ENCODE results near the gene EWSR1. TPM values are rescaled to one million over a fixed set of nuclear protein-coding genes. Genes with fewer than 3 reads are reported as not detected.

The EWSR1 gene
- total RNA-seq, 2 donors from 2014 or later = 197 to 225 TPM

GRCh38 chr22:29326481-29326880 is 58.4 kb downstream of the EWSR1 start:
- H3K27ac ChIP-seq = no peak overlapping the region
- H3K4me3 ChIP-seq = no peak overlapping the region
- no peaks in the 10 kb centered on the region for H3K9me3 ChIP-seq
- no peaks in the 10 kb centered on the region for H3K27me3 ChIP-seq (replicated peaks; ENCODE audit: insufficient read depth)
- no peak for DNase-seq (ENCODE audit: low spot score)
- no peak for TF ChIP-seq CTCF (IDR thresholded peaks at IDR 0.05)
- peaks cover 23% of the 10 kb centered on the region for H3K36me3 ChIP-seq
- H3K4me1 ChIP-seq (ENCODE audit: control insufficient read depth in 1 of 2, low read depth in 2 of 2) = peaks cover 0 to 5% of the 10 kb centered on the region in 2 donors
- ATAC-seq (ENCODE audit: insufficient number of reproducible peaks, low FRiP score, low read depth) = no peak

- H3K4me1 ChIP-seq (ENCODE audit: control insufficient read depth in 1 of 2, low read depth in 2 of 2) = peaks cover 0 to 5% of the 10 kb centered on the region in 2 donors
- TF ChIP-seq CTCF (IDR thresholded peaks at IDR 0.05) = no peak
- no peak overlapping the region for H3K27ac ChIP-seq
- no peak for ATAC-seq (ENCODE audit: insufficient number of reproducible peaks, low FRiP score, low read depth)
- no peak overlapping the region for H3K4me3 ChIP-seq
- no peaks in the 10 kb centered on the region for H3K9me3 ChIP-seq
- H3K36me3 ChIP-seq = peaks cover 23% of the 10 kb centered on the region
- no peak for DNase-seq (ENCODE audit: low spot score)
- H3K27me3 ChIP-seq (replicated peaks; ENCODE audit: insufficient read depth) = no peaks in the 10 kb centered on the region
Observed at GRCh38 chr22:29327089-29327764, 59.2 kb downstream of the EWSR1 start.

- DNase-seq (ENCODE audit: low spot score) (no peak), ATAC-seq (ENCODE audit: insufficient number of reproducible peaks, low FRiP score, low read depth) (no peak)
- peaks cover 0 to 5% of the 10 kb centered on the region in 2 donors for H3K4me1 ChIP-seq (ENCODE audit: control insufficient read depth in 1 of 2, low read depth in 2 of 2)
- H3K36me3 ChIP-seq = peaks cover 23% of the 10 kb centered on the region
- no peaks in the 10 kb centered on the region for H3K27me3 ChIP-seq (replicated peaks; ENCODE audit: insufficient read depth)
- no peak for TF ChIP-seq CTCF (IDR thresholded peaks at IDR 0.05)
- H3K27ac ChIP-seq = no peak overlapping the region
- no peaks in the 10 kb centered on the region for H3K9me3 ChIP-seq
- no peak overlapping the region for H3K4me3 ChIP-seq
Observed at GRCh38 chr22:29328055-29328454, 60.0 kb downstream of the EWSR1 start.

GRCh38 chr22:29328566-29329500 is 60.8 kb downstream of the EWSR1 start:
- DNase-seq (ENCODE audit: low spot score) (no peak), ATAC-seq (ENCODE audit: insufficient number of reproducible peaks, low FRiP score, low read depth) (no peak)
- H3K36me3 ChIP-seq = peaks cover 23% of the 10 kb centered on the region
- no peak overlapping the region for H3K4me3 ChIP-seq
- H3K27me3 ChIP-seq (replicated peaks; ENCODE audit: insufficient read depth) = no peaks in the 10 kb centered on the region
- H3K9me3 ChIP-seq = no peaks in the 10 kb centered on the region
- H3K4me1 ChIP-seq (ENCODE audit: control insufficient read depth in 1 of 2, low read depth in 2 of 2) = peaks cover 0 to 5% of the 10 kb centered on the region in 2 donors
- no peak for TF ChIP-seq CTCF (IDR thresholded peaks at IDR 0.05)
- no peak overlapping the region for H3K27ac ChIP-seq

GRCh38 chr22:29329581-29329980 is 61.5 kb downstream of the EWSR1 start:
- peaks cover 0 to 5% of the 10 kb centered on the region in 2 donors for H3K4me1 ChIP-seq (ENCODE audit: control insufficient read depth in 1 of 2, low read depth in 2 of 2)
- ATAC-seq (ENCODE audit: insufficient number of reproducible peaks, low FRiP score, low read depth) (no peak), DNase-seq (ENCODE audit: low spot score) (no peak)
- H3K9me3 ChIP-seq = no peaks in the 10 kb centered on the region
- H3K27ac ChIP-seq = no peak overlapping the region
- no peak overlapping the region for H3K4me3 ChIP-seq
- no peak for TF ChIP-seq CTCF (IDR thresholded peaks at IDR 0.05)
- no peaks in the 10 kb centered on the region for H3K27me3 ChIP-seq (replicated peaks; ENCODE audit: insufficient read depth)
- H3K36me3 ChIP-seq = peaks cover 23% of the 10 kb centered on the region

Measured in thoracic aorta (tissue), 2 donors.